ENCODE data around the gene RPS27A. TPM values are rescaled to one million over a fixed set of nuclear protein-coding genes. Genes with fewer than 3 reads are reported as not detected.

Gene RPS27A
- total and polyA plus RNA-seq, 9 of the 15 experiments (the other 6 are each of a cell fraction or from before 2014, with no cell fraction given) = 1,383 to 3,282 (median 2,242) TPM

DNA sequence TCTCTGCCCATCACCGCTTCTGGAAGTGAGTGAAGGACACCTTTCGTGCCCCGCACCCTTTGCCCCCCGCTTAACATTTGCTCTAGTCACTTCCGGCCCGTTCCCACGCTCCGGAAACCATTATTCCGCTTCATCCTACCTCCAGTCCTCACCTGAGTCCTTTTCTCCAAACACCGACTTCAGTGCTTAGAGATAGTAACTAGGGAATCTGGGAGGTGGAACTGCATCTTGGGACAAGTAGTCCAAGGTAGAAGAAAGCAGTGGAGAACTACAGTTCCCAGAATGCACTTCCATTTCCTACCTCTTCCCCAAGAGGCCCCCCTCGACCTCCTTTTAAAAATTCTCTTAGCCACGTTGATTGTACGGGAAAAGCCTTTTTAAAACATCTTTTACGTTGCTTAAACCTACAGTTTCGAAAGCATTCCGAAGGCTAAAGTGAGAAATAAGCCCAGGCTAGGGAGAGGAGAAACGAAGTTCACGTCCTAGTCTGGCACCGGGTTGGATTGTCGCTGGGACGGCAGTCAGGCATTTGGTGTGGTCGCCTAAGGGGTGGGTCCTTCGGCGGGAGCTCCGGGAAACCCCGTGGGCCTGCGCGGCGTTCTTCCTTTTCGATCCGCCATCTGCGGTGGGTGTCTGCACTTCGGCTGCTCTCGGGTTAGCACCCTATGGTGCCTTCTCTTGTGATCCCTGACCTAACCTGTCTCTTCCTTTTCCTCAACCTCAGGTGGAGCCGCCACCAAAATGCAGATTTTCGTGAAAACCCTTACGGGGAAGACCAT lies at the start of gene RPS27A, which contains the start of gene CLHC1 (continued):
- TF ChIP-seq ZNF146 (CRISPR knock-in tag; IDR thresholded peaks at IDR 0.05; ENCODE audit: unreplicated experiment) = no peak
- TF ChIP-seq, protein P1, sequence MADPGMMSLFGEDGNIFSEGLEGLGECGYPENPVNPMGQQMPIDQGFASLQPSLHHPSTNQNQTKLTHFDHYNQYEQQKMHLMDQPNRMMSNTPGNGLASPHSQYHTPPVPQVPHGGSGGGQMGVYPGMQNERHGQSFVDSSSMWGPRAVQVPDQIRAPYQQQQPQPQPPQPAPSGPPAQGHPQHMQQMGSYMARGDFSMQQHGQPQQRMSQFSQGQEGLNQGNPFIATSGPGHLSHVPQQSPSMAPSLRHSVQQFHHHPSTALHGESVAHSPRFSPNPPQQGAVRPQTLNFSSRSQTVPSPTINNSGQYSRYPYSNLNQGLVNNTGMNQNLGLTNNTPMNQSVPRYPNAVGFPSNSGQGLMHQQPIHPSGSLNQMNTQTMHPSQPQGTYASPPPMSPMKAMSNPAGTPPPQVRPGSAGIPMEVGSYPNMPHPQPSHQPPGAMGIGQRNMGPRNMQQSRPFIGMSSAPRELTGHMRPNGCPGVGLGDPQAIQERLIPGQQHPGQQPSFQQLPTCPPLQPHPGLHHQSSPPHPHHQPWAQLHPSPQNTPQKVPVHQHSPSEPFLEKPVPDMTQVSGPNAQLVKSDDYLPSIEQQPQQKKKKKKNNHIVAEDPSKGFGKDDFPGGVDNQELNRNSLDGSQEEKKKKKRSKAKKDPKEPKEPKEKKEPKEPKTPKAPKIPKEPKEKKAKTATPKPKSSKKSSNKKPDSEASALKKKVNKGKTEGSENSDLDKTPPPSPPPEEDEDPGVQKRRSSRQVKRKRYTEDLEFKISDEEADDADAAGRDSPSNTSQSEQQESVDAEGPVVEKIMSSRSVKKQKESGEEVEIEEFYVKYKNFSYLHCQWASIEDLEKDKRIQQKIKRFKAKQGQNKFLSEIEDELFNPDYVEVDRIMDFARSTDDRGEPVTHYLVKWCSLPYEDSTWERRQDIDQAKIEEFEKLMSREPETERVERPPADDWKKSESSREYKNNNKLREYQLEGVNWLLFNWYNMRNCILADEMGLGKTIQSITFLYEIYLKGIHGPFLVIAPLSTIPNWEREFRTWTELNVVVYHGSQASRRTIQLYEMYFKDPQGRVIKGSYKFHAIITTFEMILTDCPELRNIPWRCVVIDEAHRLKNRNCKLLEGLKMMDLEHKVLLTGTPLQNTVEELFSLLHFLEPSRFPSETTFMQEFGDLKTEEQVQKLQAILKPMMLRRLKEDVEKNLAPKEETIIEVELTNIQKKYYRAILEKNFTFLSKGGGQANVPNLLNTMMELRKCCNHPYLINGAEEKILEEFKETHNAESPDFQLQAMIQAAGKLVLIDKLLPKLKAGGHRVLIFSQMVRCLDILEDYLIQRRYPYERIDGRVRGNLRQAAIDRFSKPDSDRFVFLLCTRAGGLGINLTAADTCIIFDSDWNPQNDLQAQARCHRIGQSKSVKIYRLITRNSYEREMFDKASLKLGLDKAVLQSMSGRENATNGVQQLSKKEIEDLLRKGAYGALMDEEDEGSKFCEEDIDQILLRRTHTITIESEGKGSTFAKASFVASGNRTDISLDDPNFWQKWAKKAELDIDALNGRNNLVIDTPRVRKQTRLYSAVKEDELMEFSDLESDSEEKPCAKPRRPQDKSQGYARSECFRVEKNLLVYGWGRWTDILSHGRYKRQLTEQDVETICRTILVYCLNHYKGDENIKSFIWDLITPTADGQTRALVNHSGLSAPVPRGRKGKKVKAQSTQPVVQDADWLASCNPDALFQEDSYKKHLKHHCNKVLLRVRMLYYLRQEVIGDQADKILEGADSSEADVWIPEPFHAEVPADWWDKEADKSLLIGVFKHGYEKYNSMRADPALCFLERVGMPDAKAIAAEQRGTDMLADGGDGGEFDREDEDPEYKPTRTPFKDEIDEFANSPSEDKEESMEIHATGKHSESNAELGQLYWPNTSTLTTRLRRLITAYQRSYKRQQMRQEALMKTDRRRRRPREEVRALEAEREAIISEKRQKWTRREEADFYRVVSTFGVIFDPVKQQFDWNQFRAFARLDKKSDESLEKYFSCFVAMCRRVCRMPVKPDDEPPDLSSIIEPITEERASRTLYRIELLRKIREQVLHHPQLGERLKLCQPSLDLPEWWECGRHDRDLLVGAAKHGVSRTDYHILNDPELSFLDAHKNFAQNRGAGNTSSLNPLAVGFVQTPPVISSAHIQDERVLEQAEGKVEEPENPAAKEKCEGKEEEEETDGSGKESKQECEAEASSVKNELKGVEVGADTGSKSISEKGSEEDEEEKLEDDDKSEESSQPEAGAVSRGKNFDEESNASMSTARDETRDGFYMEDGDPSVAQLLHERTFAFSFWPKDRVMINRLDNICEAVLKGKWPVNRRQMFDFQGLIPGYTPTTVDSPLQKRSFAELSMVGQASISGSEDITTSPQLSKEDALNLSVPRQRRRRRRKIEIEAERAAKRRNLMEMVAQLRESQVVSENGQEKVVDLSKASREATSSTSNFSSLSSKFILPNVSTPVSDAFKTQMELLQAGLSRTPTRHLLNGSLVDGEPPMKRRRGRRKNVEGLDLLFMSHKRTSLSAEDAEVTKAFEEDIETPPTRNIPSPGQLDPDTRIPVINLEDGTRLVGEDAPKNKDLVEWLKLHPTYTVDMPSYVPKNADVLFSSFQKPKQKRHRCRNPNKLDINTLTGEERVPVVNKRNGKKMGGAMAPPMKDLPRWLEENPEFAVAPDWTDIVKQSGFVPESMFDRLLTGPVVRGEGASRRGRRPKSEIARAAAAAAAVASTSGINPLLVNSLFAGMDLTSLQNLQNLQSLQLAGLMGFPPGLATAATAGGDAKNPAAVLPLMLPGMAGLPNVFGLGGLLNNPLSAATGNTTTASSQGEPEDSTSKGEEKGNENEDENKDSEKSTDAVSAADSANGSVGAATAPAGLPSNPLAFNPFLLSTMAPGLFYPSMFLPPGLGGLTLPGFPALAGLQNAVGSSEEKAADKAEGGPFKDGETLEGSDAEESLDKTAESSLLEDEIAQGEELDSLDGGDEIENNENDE (IDR thresholded peaks at IDR 0.05; ENCODE audit: low read depth, low read length) = no peak
- TF ChIP-seq DPF2 (IDR thresholded peaks at IDR 0.05) = peak; percentile 18; the same call in 1 of the 2 replicates
- TF ChIP-seq HDAC8 (tag; IDR thresholded peaks at IDR 0.05) = no peak
- TF ChIP-seq L3MBTL2 (IDR thresholded peaks at IDR 0.05) = peak; percentile 49; the same call in 1 of the 2 replicates
- no peak for TF ChIP-seq COPS2 (conservative IDR thresholded peaks at IDR 0.05)
- TF ChIP-seq CREBBP (IDR thresholded peaks at IDR 0.05; ENCODE audit: low read depth, low read length) = no peak
- no peak for TF ChIP-seq GABPB2 (CRISPR knock-in tag; conservative IDR thresholded peaks at IDR 0.05)
- TF ChIP-seq BCOR (IDR thresholded peaks at IDR 0.05) = 0 out of 2 replicates have a peak, but pooled peaks have one; percentile 26
- TF ChIP-seq ATF7 (IDR thresholded peaks at IDR 0.05) = peak; percentile 76
- TF ChIP-seq PTTG1 (tag; IDR thresholded peaks at IDR 0.05; ENCODE audit: low read depth) = no peak
- no peak for TF ChIP-seq PTBP1 (IDR thresholded peaks at IDR 0.05; ENCODE audit: low read depth, low read length)
- TF ChIP-seq CHCHD3 (CRISPR knock-in tag; IDR thresholded peaks at IDR 0.05) = 0 out of 2 replicates have a peak, but pooled peaks have one; percentile 13
- no peak for TF ChIP-seq ZNF124 (CRISPR knock-in tag; IDR thresholded peaks at IDR 0.05)
- TF ChIP-seq PCBP1 (IDR thresholded peaks at IDR 0.05; ENCODE audit: low read depth, low read length, poor library complexity, severe bottlenecking) = no peak
- peak; percentile 29; the same call in 1 of the 2 replicates for TF ChIP-seq OTX1 (CRISPR knock-in tag; IDR thresholded peaks at IDR 0.05)
- TF ChIP-seq, protein P2, sequence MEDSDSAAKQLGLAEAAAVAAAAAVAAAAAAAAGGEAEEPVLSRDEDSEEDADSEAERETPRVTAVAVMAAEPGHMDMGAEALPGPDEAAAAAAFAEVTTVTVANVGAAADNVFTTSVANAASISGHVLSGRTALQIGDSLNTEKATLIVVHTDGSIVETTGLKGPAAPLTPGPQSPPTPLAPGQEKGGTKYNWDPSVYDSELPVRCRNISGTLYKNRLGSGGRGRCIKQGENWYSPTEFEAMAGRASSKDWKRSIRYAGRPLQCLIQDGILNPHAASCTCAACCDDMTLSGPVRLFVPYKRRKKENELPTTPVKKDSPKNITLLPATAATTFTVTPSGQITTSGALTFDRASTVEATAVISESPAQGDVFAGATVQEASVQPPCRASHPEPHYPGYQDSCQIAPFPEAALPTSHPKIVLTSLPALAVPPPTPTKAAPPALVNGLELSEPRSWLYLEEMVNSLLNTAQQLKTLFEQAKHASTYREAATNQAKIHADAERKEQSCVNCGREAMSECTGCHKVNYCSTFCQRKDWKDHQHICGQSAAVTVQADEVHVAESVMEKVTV (CRISPR knock-in tag; IDR thresholded peaks at IDR 0.05) = no peak
